Breast epithelium (tissue), 4 donors: ENCODE data around the gene BCL11B. TPM values are rescaled to one million over a fixed set of nuclear protein-coding genes. Genes with fewer than 3 reads are reported as not detected.

Source experiments
- DNase-seq, 2 donors: peaks; one replicate each; pipeline ENCODE4 v3.0.0-alpha.2; 2019; ENCODE audit warnings: low spot score in 2 of 2
- H3K27ac ChIP-seq, 2 donors: fragments of 200-600 bp; sonication (generic) in 1 of 2; one replicate each; pipeline ENCODE4 v1.5.1; 2016 to 2019; ENCODE audit warnings: mild to moderate bottlenecking in 1 of 2
- H3K27me3 ChIP-seq, 2 donors: fragments of 200-600 bp; sonication (generic) in 1 of 2; one replicate each; pipeline versions ENCODE4 v1.5.1 to v1.6.0; 2017 to 2019; ENCODE audit warnings: control low read depth in 1 of 2, mild to moderate bottlenecking in 1 of 2
- H3K36me3 ChIP-seq: fragments of 200-600 bp; one replicate; pipeline ENCODE4 v1.5.1; 2019
- H3K4me1 ChIP-seq, 2 donors: fragments of 200-600 bp; sonication (generic); one replicate each; pipeline ENCODE4 v1.5.1; 2016 to 2019; ENCODE audit warnings: control low read depth in 1 of 2
- H3K4me3 ChIP-seq, 3 donors: fragments of 200-600 bp; sonication (generic); 1 replicate in 2 of 3; 2 replicates in 1 of 3; pipeline ENCODE4 v1.5.1; 2016 to 2019; ENCODE audit warnings: mild to moderate bottlenecking in 3 of 3, moderate library complexity in 2 of 3
- H3K9me3 ChIP-seq, 2 donors: fragments of 200-600 bp; sonication (generic) in 1 of 2; one replicate each; pipeline ENCODE4 v1.5.1; 2016 to 2019; ENCODE audit warnings: control low read depth in 1 of 2
- POLR2A ChIP-seq: fragments of 450-650 bp; IDR thresholded peaks from one replicate; pipeline ENCODE4 v1.6.1; 2016; ENCODE audit warnings: antibody characterized with exemption, mild to moderate bottlenecking, moderate library complexity
- POLR2AphosphoS5 ChIP-seq, 3 donors: sonication (generic); formaldehyde crosslinking; IDR thresholded peaks; one replicate each; pipeline ENCODE4 v1.6.1; 2017; ENCODE audit warnings: antibody characterized with exemption in 3 of 3
- intact Hi-C: fragments of 100-400 bp; cut with DNase I; formaldehyde crosslinking; loops from one replicate; pipeline ENCODE4 v1.15.1; 2023; ENCODE audit warnings: low total_unique reads
- total RNA-seq, 3 donors: library from RNA; depleted of rRNA; stranded (reverse); fragments of >200 nt; gene quantifications; one replicate each; pipeline ENCODE4 v1.1.0, GENCODE V29; 2016
- TF ChIP-seq, protein P1 (sequence below), 3 donors: fragments of 450-650 bp; IDR thresholded peaks; one replicate each; pipeline ENCODE4 v1.5.1; 2016 to 2017; ENCODE audit warnings: antibody characterized with exemption in 3 of 3, mild to moderate bottlenecking in 3 of 3, moderate library complexity in 3 of 3

Gene BCL11B
- total RNA-seq, 3 donors from 2014 or later: 0.96 to 3.9 (median 2.6) TPM

DNA sequence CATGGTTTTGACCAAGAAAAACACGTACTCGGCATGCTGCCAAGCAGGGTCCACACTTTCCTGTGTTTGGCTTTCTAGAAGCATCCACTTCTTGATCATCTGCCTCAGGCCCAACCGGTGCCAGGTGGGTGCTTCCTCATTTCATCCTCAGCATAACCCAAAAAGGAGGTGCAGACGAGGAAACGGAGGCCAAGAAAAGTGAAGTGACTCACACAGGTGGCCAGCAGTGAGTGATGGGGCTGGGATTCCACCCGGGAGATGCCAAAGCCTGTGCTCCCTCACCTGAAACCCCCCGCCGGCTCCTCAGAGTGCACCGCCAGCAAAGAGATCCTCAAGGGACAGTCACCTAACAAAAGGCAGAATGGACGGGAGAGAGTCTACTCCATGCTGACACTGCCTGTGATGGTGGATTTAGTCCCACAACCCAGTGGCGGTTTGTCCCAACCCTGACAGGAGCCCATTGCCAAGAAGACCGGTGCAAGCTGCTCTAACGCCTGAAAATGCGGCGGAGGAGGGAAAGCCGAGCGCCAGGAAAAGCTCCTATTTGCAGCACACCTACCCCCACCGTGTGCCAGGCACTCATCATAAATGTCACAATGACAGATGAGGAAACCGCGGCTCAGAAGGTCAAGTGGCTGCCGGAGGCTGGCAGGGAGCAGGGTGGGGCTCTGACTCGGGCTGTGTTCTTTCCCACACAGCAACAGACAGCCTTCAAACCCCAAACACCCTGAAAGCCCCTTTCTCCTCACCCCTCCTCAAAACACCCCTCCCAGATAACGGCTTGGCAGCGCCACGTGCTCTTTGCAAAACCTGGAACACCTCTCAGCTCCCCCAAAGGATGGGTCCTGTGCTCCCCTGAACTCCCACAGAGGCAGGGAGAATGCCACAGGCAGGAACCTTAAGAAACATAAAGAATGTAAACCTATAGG lies 18.8 kb downstream of the BCL11B start:
- TF ChIP-seq, protein P1, sequence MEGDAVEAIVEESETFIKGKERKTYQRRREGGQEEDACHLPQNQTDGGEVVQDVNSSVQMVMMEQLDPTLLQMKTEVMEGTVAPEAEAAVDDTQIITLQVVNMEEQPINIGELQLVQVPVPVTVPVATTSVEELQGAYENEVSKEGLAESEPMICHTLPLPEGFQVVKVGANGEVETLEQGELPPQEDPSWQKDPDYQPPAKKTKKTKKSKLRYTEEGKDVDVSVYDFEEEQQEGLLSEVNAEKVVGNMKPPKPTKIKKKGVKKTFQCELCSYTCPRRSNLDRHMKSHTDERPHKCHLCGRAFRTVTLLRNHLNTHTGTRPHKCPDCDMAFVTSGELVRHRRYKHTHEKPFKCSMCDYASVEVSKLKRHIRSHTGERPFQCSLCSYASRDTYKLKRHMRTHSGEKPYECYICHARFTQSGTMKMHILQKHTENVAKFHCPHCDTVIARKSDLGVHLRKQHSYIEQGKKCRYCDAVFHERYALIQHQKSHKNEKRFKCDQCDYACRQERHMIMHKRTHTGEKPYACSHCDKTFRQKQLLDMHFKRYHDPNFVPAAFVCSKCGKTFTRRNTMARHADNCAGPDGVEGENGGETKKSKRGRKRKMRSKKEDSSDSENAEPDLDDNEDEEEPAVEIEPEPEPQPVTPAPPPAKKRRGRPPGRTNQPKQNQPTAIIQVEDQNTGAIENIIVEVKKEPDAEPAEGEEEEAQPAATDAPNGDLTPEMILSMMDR (IDR thresholded peaks at IDR 0.05): no peak
- no peak for TF ChIP-seq POLR2A
- no peak for TF ChIP-seq POLR2AphosphoS5 (IDR thresholded peaks at IDR 0.05)
- H3K27me3 ChIP-seq: peaks cover 0 to 61% of the 10 kb centered on the region in 2 donors
- H3K36me3 ChIP-seq: no peaks in the 10 kb centered on the region
- no peaks in the 10 kb centered on the region for H3K9me3 ChIP-seq
- no peak for DNase-seq
- H3K4me1 ChIP-seq: no peaks in the 10 kb centered on the region
- H3K4me3 ChIP-seq: no peak overlapping the region
- intact Hi-C loops: loop anchor here (5.0 kb wide), 1 partner anchor 1796 kb away; no protein-coding TSS in a partner anchor
- H3K27ac ChIP-seq: no peak overlapping the region

DNA sequence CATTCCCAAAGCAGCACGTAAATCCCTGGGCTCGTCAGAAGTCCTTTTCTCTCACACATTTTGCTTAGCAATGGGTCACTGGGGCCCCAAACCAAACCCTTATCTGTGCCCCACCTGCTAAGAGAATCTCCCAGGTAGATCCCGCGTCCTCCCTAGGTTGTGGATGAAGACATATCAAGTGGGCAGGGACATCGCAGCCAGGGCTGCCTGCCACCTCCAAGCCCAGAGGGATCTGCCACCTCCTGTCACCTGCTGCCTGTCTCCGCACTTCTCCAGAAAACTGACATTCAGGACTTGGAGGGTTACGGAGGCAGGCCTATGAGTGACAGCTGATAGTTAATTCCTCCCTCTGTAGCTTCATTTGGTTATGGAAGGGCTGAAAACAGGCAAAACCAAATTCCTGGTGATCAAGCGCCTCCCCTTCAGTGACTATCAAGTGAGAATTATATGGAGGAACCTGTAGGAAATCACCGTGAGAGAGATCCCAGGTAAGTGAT lies 19.5 kb downstream of the BCL11B start:
- Histone ChIP-seq H3K4me1 (no peaks in the 10 kb centered on the region), H3K4me3 (no peak overlapping the region), H3K36me3 (no peaks in the 10 kb centered on the region), H3K27me3 (peaks cover 0 to 65% of the 10 kb centered on the region in 2 donors), H3K9me3 (no peaks in the 10 kb centered on the region), H3K27ac (no peak overlapping the region)
- TF ChIP-seq POLR2AphosphoS5 (IDR thresholded peaks at IDR 0.05) (no peak), POLR2A (no peak)
- TF ChIP-seq, protein P1 (IDR thresholded peaks at IDR 0.05): no peak
- no peak for DNase-seq
- intact Hi-C loops: loop anchor here (5.0 kb wide), 1 partner anchor 1795 kb away; no protein-coding TSS in a partner anchor

DNA sequence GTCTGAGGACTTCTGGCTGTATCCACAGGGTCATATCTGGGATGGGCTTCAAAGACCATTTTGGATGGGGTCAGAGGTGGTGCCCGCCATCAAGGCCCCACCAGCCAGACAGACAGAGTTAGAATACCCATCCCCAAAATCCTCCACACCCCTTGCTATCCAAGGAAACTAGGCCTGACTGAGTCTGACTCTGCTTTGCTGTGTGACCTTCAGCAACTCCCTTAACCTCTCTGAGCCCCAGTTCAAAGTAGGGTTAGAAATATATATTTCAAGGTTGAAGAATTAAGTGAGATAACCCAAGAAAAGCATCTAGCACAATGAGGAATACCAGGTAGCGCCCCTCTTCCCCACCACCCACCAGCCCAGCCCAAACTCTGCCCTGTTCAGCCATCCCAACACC lies 20.3 kb downstream of the BCL11B start:
- Histone ChIP-seq H3K4me3 (no peak overlapping the region), H3K27me3 (peaks cover 0 to 72% of the 10 kb centered on the region in 2 donors)
- TF ChIP-seq, protein P1 (IDR thresholded peaks at IDR 0.05): no peak
- TF ChIP-seq POLR2A (no peak), POLR2AphosphoS5 (IDR thresholded peaks at IDR 0.05) (no peak)

DNA sequence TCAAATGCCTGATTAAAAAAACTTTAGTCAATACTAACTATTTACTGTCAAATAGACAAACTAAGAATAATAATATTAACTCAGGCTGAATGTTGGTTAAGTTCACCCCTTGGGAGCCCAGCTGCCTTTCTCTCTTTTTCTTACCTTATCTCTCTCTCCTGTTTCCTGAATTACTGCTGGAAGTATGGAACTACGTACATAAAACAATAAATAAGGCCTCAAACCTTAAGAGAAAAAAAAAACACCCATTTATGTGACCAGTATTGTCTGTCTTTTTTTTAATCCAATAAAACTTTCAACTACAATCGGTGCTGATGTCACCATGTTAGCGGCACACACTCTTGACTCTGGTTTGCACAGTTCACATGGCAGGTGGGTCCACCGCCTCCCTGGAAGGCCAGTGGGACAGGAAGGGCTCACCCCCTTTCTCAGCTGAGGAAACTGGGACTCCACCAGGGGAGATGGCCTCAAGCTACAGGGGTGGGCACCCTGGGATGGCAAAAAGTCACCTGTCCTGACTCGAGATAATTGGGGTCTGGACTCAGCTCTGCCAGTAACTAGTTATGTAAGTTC lies 21.3 kb downstream of the BCL11B start:
- Histone ChIP-seq H3K36me3 (no peaks in the 10 kb centered on the region), H3K4me3 (no peak overlapping the region), H3K27me3 (peaks cover 2 to 72% of the 10 kb centered on the region in 2 donors), H3K4me1 (no peaks in the 10 kb centered on the region), H3K9me3 (no peaks in the 10 kb centered on the region), H3K27ac (no peak overlapping the region)
- DNase-seq: no peak
- TF ChIP-seq POLR2AphosphoS5 (IDR thresholded peaks at IDR 0.05): no peak
- no peak for TF ChIP-seq POLR2A
- TF ChIP-seq, protein P1 (IDR thresholded peaks at IDR 0.05): no peak
- intact Hi-C loops: loop anchor here (5.0 kb wide), 1 partner anchor 1793 kb away; no protein-coding TSS in a partner anchor

More for the DNA sequence above, 20.3 kb downstream of the BCL11B start:
- intact Hi-C loops: loop anchor here (5.0 kb wide), 1 partner anchor 1794 kb away; no protein-coding TSS in a partner anchor
- Histone ChIP-seq H3K36me3 (no peaks in the 10 kb centered on the region), H3K27ac (no peak overlapping the region), H3K9me3 (no peaks in the 10 kb centered on the region), H3K4me1 (no peaks in the 10 kb centered on the region)
- no peak for DNase-seq
